Fibroblast of villous mesenchyme (primary cell): ENCODE data around the gene FHOD3. TPM values are rescaled to one million over a fixed set of nuclear protein-coding genes. Genes with fewer than 3 reads are reported as not detected.

ENCODE experiments used
- DNase-seq: peaks from one replicate; pipeline ENCODE4 v3.0.0-alpha.2; 2010; ENCODE audit warnings: low read depth
- H3K4me3 ChIP-seq: 2 replicates; pipeline ENCODE4 v1.5.1; 2011; ENCODE audit warnings: low read depth, mild to moderate bottlenecking, low read length
- CTCF ChIP-seq: IDR thresholded peaks from 2 replicates; pipeline ENCODE4 v1.5.1; 2012; ENCODE audit warnings: low read depth, mild to moderate bottlenecking, low read length; ENCODE audit not compliant: insufficient read depth
- total RNA-seq: library from RNA; depleted of rRNA; stranded (reverse); fragments of >200 nt; gene quantifications from 2 replicates; pipeline ENCODE4 v1.2.3, GENCODE V29; 2012

FHOD3 gene
- total RNA-seq, 1 donor: 5.2 TPM

GRCh38 chr18:36377626-36378025 lies 80.1 kb downstream of the FHOD3 start:
- no peak for DNase-seq
- no peak overlapping the region for H3K4me3 ChIP-seq
- TF ChIP-seq CTCF: no peak

- no peak overlapping the region for H3K4me3 ChIP-seq
- DNase-seq: peak; percentile 38
- no peak for TF ChIP-seq CTCF
These were observed 80.7 kb downstream of the FHOD3 start for GRCh38 chr18:36378205-36378604.

GRCh38 chr18:36379435-36379984 lies 82.0 kb downstream of the FHOD3 start:
- DNase-seq: no peak
- H3K4me3 ChIP-seq: no peak overlapping the region
- no peak for TF ChIP-seq CTCF

- H3K4me3 ChIP-seq: no peak overlapping the region
- no peak for TF ChIP-seq CTCF
- DNase-seq: no peak
These were observed 82.8 kb downstream of the FHOD3 start for GRCh38 chr18:36380173-36380827.

GRCh38 chr18:36381075-36381474 lies 83.6 kb downstream of the FHOD3 start:
- DNase-seq: no peak
- no peak for TF ChIP-seq CTCF
- no peak overlapping the region for H3K4me3 ChIP-seq

- H3K4me3 ChIP-seq: no peak overlapping the region
- DNase-seq: no peak
- TF ChIP-seq CTCF: no peak
These were observed 85.3 kb downstream of the FHOD3 start for GRCh38 chr18:36382854-36383253.
